MM.1S (cell line): ENCODE data around the gene ING3.
"Not testable (repeated sequence)": the region's sequence is repeated elsewhere in the genome, so short reads cannot be mapped to it uniquely, and the experiment has no call there.

ENCODE experiments used
- EZH2 ChIP-seq: fragments of 300-600 bp; sonication (generic); optimal IDR thresholded peaks from 2 replicates; pipeline ENCODE3; 2017; ENCODE audit warnings: low read depth, mild to moderate bottlenecking, antibody characterized with exemption, low read length, mixed read lengths
- EZH2phosphoT487 ChIP-seq: fragments of 300-600 bp; sonication (generic); IDR thresholded peaks from 2 replicates; pipeline ENCODE4 v1.6.1; 2018; ENCODE audit warnings: antibody characterized with exemption, low read length
- TF ChIP-seq, protein P1 (sequence below): fragments of 300-600 bp; sonication (generic); IDR thresholded peaks from 2 replicates; pipeline ENCODE4 v1.5.1; 2016; ENCODE audit warnings: antibody characterized with exemption, low read length, mixed read lengths

DNA sequence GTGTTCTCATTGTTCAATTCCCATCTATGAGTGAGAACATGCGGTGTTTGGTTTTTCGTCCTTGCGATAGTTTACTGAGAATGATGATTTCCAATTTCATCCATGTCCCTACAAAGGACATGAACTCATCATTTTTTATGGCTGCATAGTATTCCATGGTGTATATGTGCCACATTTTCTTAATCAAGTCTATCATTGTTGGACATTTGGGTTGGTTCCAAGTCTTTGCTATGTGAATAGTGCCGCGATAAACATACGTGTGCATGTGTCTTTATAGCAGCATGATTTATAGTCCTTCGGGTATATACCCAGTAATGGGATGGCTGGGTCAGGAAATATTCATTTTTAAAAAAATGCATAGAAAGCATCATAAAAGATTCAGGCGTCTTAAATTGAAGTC lies 33.0 kb downstream of the ING3 start:
- TF ChIP-seq EZH2, EZH2phosphoT487: not testable (repeated sequence)
- TF ChIP-seq, protein P1, sequence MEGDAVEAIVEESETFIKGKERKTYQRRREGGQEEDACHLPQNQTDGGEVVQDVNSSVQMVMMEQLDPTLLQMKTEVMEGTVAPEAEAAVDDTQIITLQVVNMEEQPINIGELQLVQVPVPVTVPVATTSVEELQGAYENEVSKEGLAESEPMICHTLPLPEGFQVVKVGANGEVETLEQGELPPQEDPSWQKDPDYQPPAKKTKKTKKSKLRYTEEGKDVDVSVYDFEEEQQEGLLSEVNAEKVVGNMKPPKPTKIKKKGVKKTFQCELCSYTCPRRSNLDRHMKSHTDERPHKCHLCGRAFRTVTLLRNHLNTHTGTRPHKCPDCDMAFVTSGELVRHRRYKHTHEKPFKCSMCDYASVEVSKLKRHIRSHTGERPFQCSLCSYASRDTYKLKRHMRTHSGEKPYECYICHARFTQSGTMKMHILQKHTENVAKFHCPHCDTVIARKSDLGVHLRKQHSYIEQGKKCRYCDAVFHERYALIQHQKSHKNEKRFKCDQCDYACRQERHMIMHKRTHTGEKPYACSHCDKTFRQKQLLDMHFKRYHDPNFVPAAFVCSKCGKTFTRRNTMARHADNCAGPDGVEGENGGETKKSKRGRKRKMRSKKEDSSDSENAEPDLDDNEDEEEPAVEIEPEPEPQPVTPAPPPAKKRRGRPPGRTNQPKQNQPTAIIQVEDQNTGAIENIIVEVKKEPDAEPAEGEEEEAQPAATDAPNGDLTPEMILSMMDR, result not testable (repeated sequence)
